ENCODE results near the gene COL27A1.

COL27A1 gene

GRCh38 chr9:114166614-114167572, 11.6 kb downstream of the COL27A1 start:
- no peak for DNase-seq (ENCODE audit: low spot score)

DNA sequence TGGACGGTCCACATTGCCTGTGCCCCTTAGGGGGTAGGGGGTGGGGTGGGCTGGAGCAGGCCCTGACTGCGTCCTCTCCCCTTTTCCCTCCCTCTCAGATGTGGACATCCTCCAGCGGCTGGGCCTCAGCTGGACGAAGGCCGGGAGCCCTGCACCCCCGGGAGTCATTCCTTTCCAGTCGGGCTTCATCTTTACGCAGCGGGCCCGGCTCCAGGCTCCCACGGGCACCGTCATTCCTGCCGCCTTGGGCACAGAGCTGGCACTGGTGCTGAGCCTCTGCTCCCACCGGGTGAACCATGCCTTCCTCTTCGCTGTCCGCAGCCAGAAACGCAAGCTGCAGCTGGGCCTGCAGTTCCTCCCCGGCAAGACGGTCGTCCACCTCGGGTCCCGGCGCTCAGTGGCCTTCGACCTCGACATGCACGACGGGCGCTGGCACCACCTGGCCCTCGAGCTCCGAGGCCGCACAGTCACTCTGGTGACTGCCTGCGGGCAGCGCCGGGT, 12.3 kb downstream of the COL27A1 start:
- no peak for DNase-seq (ENCODE audit: low spot score)

GRCh38 chr9:114168281-114169028, 13.1 kb downstream of the COL27A1 start:
- no peak for DNase-seq (ENCODE audit: low spot score)

GRCh38 chr9:114169029-114169951, 14.0 kb downstream of the COL27A1 start:
- DNase-seq (ENCODE audit: low spot score) = no peak

GRCh38 chr9:114169952-114170770, 14.8 kb downstream of the COL27A1 start:
- DNase-seq (ENCODE audit: low spot score) = no peak

DNA sequence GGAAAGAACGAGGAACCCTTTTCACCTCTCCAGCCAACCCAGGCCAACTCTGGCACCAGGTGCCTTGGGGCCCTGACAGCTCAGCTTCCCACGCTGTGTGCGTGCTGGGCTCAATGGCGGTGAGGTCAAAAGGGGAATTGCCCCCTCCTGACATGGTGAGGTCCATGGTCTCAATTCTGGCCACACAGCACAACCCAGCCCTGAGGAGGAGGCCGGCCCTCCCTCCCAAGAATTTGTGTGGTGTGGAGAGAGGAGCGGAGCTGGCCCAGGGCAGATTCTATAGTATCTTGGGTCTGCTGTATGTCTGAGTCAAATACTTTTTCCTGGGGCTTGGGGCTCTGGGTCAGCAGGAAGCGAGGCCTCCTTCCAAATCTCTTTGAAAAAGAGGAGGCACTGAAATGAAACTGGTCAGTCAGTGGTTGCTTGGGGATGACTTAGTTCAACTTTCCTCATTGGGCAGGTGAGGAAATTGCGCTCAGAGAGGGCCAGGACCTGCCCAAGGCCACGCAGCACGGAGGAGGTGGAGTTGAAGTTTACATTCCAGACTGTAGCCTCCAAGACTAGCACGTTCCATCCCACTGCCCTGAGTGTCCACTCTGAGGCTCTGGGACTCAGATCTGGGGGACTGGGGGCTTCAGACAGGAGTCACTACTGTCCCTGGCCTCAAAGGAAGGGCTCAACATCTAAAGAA, 15.6 kb downstream of the COL27A1 start:
- no peak for DNase-seq (ENCODE audit: low spot score)

DNA sequence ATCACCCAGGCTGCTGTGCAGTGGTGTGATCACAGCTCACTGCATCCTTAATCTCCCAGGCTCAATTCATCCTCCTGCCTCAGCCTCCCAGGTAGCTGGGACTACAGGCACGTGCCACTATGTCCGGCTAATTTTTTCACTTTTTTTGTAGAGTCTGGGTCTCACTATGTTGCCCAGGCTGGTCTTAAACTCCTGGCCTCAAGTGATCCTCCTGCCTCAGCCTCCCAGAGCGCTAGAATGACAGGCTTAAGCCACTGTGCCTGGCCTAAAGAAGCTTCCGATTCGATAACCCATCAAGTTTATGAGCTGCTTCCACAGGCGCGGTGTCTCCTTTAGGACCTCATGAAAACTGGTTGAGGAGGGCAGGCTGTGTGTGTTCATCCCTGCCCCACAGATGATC, 16.2 kb downstream of the COL27A1 start:
- no peak for DNase-seq (ENCODE audit: low spot score)

DNA sequence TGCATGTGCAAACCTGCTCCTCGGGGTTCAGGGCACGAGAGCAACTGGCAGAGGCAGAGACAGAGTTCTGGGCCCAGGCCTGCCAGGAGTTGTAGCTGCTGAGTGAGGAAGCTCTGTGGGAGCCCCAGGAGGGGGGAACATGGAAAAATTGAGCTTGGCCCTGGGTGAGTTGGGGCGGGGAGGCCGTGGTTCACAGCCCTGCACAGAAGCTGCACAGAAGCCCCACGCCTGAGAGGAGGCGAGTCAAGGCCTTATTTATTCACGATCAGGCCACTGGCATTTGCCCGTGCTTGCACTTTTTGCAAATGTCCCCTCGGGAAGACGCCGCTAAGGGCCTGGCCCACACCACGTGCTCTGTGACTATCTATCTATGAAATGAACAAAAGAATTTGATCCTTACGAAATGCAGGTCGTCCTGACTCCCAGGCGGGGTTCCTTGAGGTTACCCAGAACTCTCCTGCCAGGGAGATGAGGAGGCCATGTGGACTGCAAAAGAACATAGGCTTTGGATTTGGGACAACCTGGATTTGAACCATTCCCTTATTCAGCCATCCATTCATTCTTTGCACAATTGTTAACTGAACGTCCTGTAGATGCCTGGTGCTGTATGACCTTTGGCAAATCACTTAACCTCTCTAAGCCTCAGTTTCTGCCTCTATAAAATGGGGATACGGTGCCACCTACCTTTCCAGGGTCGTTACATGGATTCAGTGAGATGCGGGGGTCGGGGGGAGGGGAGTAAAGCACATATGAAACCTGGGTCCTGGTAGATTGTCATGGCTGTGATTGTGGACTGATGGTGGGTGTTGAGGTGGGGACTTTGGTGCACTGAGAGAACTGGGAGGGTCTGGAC, 17.9 kb downstream of the COL27A1 start:
- DNase-seq (ENCODE audit: low spot score) = no peak

GRCh38 chr9:114174557-114174875, 19.2 kb downstream of the COL27A1 start:
- no peak for DNase-seq (ENCODE audit: low spot score)

- DNase-seq (ENCODE audit: low spot score) = no peak
Measured at GRCh38 chr9:114174876-114175771, 19.8 kb downstream of the COL27A1 start.

GRCh38 chr9:114176624-114177291, 21.4 kb downstream of the COL27A1 start:
- no peak for DNase-seq (ENCODE audit: low spot score)

DNA sequence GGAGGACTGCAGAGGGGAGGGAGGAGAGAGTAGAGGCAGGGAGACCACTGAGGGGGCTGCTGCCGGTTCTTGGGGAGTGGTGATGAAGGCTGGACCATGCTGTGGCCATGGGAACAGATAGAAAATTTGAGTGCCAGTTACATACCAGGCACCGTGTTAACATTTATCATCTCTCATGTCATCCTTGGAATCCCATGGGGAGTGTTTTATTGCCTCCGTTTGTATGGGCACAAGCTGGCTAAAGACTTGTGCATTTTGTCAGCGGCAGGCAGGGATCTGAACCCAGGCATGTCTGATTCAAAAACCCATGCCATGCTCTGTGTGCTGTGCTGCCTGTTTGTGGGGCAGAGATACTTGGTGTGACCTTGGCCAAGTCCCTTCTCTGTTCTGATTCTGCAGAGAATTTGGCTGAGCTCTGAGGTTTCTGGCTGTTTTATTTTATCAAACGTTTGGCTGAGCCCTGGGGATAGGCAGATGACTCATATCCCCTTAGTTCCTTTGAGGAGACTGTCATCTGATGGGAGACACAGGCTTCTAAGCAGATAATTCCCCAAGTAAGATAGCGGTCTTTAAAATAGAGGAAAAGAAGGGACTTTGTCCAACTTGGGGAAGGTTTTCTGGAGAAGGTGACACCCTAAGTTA, 22.2 kb downstream of the COL27A1 start:
- no peak for DNase-seq (ENCODE audit: low spot score)

- DNase-seq (ENCODE audit: low spot score) = no peak
Measured at GRCh38 chr9:114178076-114178475, 22.7 kb downstream of the COL27A1 start.

- DNase-seq (ENCODE audit: low spot score) = no peak
Measured at GRCh38 chr9:114178756-114179450, 23.6 kb downstream of the COL27A1 start.

- DNase-seq (ENCODE audit: low spot score) = no peak
Measured at GRCh38 chr9:114179516-114179915, 24.2 kb downstream of the COL27A1 start.
